CD14-positive monocyte (primary cell): ENCODE measurements around the gene BSPRY. TPM values are rescaled to one million over a fixed set of nuclear protein-coding genes. Genes with fewer than 3 reads are reported as not detected.

Experiments used
- DNase-seq, 3 donors: peaks; one replicate each; pipeline ENCODE4 v3.0.0-alpha.2; 2011 to 2022
- H2AFZ ChIP-seq: 2 replicates; pipeline ENCODE4 v1.6.0; 2012; ENCODE audit warnings: mild to moderate bottlenecking, low read depth, low read length, inconsistent platforms; ENCODE audit not compliant: insufficient read depth, poor library complexity, severe bottlenecking
- H3K27ac ChIP-seq, 2 donors: 1 replicate in 1 of 2; 2 replicates in 1 of 2; pipeline ENCODE4 v1.5.1; 2012 to 2013; ENCODE audit warnings: low read length in 2 of 2, control low read depth in 1 of 2, inconsistent platforms in 1 of 2, low read depth in 1 of 2, mild to moderate bottlenecking in 1 of 2
- H3K27me3 ChIP-seq, 2 donors: one replicate each; pipeline versions ENCODE4 v1.6.0 to v1.6.1; 2011 to 2013; ENCODE audit warnings: low read length in 2 of 2; ENCODE audit not compliant: control insufficient read depth in 2 of 2, insufficient read depth in 2 of 2
- H3K36me3 ChIP-seq, 2 donors: replicated peaks in 1 of 2; 1 replicate in 1 of 2; 2 replicates in 1 of 2; pipeline versions ENCODE4 v1.5.1 to v1.6.1; 2012 to 2013; ENCODE audit warnings: low read length in 2 of 2, control low read depth in 1 of 2, inconsistent platforms in 1 of 2, mild to moderate bottlenecking in 1 of 2; ENCODE audit not compliant: insufficient read depth in 2 of 2, control insufficient read depth in 1 of 2
- H3K4me1 ChIP-seq, 2 donors: 1 replicate in 1 of 2; 2 replicates in 1 of 2; pipeline versions ENCODE4 v1.5.1 to v1.6.1; 2012 to 2013; ENCODE audit warnings: low read length in 2 of 2, control low read depth in 1 of 2, inconsistent platforms in 1 of 2, mild to moderate bottlenecking in 1 of 2, moderate library complexity in 1 of 2; ENCODE audit not compliant: insufficient read depth in 2 of 2, control insufficient read depth in 1 of 2
- H3K4me2 ChIP-seq: replicated peaks from 2 replicates; pipeline ENCODE3; 2012; ENCODE audit warnings: low read length, moderate library complexity, mild to moderate bottlenecking; ENCODE audit not compliant: poor library complexity, severe bottlenecking; ENCODE audit errors: extremely low read depth
- H3K4me3 ChIP-seq, 3 experiments: fragments of 200-600 bp in 1 of 3; sonication (generic) in 1 of 3; replicated peaks in 1 of 3; 1 replicate in 2 of 3; 2 replicates in 1 of 3; pipeline ENCODE4 v1.5.1; 2011 to 2013; ENCODE audit warnings: low read length in 3 of 3, mild to moderate bottlenecking in 3 of 3, control low read depth in 2 of 3, low read depth in 2 of 3, inconsistent platforms in 1 of 3, moderate library complexity in 1 of 3
- H3K79me2 ChIP-seq: 2 replicates; pipeline ENCODE4 v1.6.0; 2012; ENCODE audit warnings: mild to moderate bottlenecking, control low read depth, inconsistent platforms, low read length, moderate library complexity; ENCODE audit not compliant: insufficient read depth
- H3K9ac ChIP-seq: 2 replicates; pipeline ENCODE4 v1.6.0; 2017; ENCODE audit warnings: low read length, mild to moderate bottlenecking; ENCODE audit not compliant: insufficient read depth, poor library complexity, severe bottlenecking
- H3K9me3 ChIP-seq, 2 donors: replicated peaks in 1 of 2; 1 replicate in 1 of 2; 2 replicates in 1 of 2; pipeline versions ENCODE4 v1.5.1 to v1.6.1; 2012 to 2013; ENCODE audit warnings: low read length in 2 of 2, control low read depth in 1 of 2; ENCODE audit not compliant: control insufficient read depth in 1 of 2, insufficient read depth in 1 of 2
- H4K20me1 ChIP-seq: 2 replicates; pipeline ENCODE4 v1.6.0; 2012; ENCODE audit warnings: mild to moderate bottlenecking, low read length, control low read depth, moderate library complexity; ENCODE audit not compliant: insufficient read depth
- H3K27ac Mint-ChIP-seq, 7 donors: one replicate each; pipeline ENCODE4 v1.8.0; 2020; ENCODE audit warnings: mild to moderate bottlenecking in 7 of 7, mixed read lengths in 7 of 7, moderate library complexity in 6 of 7, inconsistent platforms in 2 of 7
- H3K27me3 Mint-ChIP-seq, 3 donors: one replicate each; pipeline ENCODE4 v1.8.0; 2021 to 2022; ENCODE audit warnings: low read depth in 3 of 3, mild to moderate bottlenecking in 3 of 3, mixed read lengths in 3 of 3, moderate library complexity in 3 of 3, inconsistent platforms in 1 of 3
- H3K36me3 Mint-ChIP-seq, 2 donors: one replicate each; pipeline ENCODE4 v1.8.0; 2020; ENCODE audit warnings: mixed read lengths in 2 of 2, inconsistent platforms in 1 of 2, mild to moderate bottlenecking in 1 of 2
- H3K4me1 Mint-ChIP-seq: one replicate; pipeline ENCODE4 v1.8.0; 2020; ENCODE audit warnings: mild to moderate bottlenecking, mixed read lengths
- H3K4me3 Mint-ChIP-seq, 2 donors: one replicate each; pipeline ENCODE4 v1.8.0; 2020; ENCODE audit warnings: mild to moderate bottlenecking in 2 of 2, mixed read lengths in 2 of 2, moderate library complexity in 1 of 2
- H3K9me3 Mint-ChIP-seq, 7 donors: one replicate each; pipeline ENCODE4 v1.8.0; 2020 to 2022; ENCODE audit warnings: mixed read lengths in 7 of 7, mild to moderate bottlenecking in 6 of 7, moderate library complexity in 6 of 7, inconsistent platforms in 2 of 7
- CTCF ChIP-seq: fragments of 200-600 bp; IDR thresholded peaks from one replicate; pipeline ENCODE4 v1.8.0; 2022; ENCODE audit warnings: antibody characterized with exemption, mild to moderate bottlenecking
- WGBS: methylation state at CpG from one replicate; pipeline ENCODE4 v1.1.5; 2013; ENCODE audit warnings: missing lambda C conversion rate; ENCODE audit not compliant: insufficient coverage; 5-methylcytosine and 5-hydroxymethylcytosine counted together
- intact Hi-C, 2 donors: fragments of 100-400 bp; cut with micrococcal nuclease; formaldehyde crosslinking; loops; one replicate each; pipeline versions ENCODE4 v1.15.0 to v1.15.1; 2023
- polyA plus RNA-seq, 3 donors: library from polyadenylated mRNA; depleted of rRNA in 1 of 3; unstranded in 2 of 3; stranded (reverse) in 1 of 3; fragments of 300-500 nt in 2 of 3; fragments of >200 nt in 1 of 3; fragmentation: Illumina TruSeq in 2 of 3; gene quantifications; 1 replicate in 2 of 3; 2 replicates in 1 of 3; pipeline ENCODE4 v1.2.3, GENCODE V29; 2012 to 2021

Gene BSPRY
- polyA plus RNA-seq, 3 donors, result 0.16 TPM; not detected in 2

- H3K4me3 Mint-ChIP-seq, result no peak overlapping the region
- intact Hi-C loops, result no loop called here
- peaks cover 0 to 3% (median 0%) of the 10 kb centered on the region in 7 donors for H3K9me3 Mint-ChIP-seq
- Histone ChIP-seq H3K9ac (no peak overlapping the region), H4K20me1 (peaks cover 7% of the 10 kb centered on the region), H3K79me2 (peaks cover 45% of the 10 kb centered on the region), H3K4me1 (peaks cover 10 to 11% of the 10 kb centered on the region in 2 donors), H3K36me3 (peaks cover 36 to 56% of the 10 kb centered on the region in 2 donors), H3K27me3 (no peaks in the 10 kb centered on the region), H3K4me2 (no peak overlapping the region), H3K9me3 (no peaks in the 10 kb centered on the region), H3K4me3 (no peak overlapping the region), H3K27ac (no peak overlapping the region), H2AFZ (no peak overlapping the region)
- H3K4me1 Mint-ChIP-seq, result peaks cover 24% of the 10 kb centered on the region
- TF ChIP-seq CTCF, result no peak
- 98% methylated on average over 4 of the region's 9 CpGs for WGBS
- peaks cover 0 to 2% (median 0%) of the 10 kb centered on the region in 3 donors for H3K27me3 Mint-ChIP-seq
- no peak for DNase-seq
- H3K27ac Mint-ChIP-seq, result peak overlapping the region in 2 of 7 donors; percentile 28 to 55
- H3K36me3 Mint-ChIP-seq, result peaks cover 53 to 61% of the 10 kb centered on the region in 2 donors
Measured at GRCh38 chr9:113395000-113395861, 45.9 kb downstream of the BSPRY start.

DNA sequence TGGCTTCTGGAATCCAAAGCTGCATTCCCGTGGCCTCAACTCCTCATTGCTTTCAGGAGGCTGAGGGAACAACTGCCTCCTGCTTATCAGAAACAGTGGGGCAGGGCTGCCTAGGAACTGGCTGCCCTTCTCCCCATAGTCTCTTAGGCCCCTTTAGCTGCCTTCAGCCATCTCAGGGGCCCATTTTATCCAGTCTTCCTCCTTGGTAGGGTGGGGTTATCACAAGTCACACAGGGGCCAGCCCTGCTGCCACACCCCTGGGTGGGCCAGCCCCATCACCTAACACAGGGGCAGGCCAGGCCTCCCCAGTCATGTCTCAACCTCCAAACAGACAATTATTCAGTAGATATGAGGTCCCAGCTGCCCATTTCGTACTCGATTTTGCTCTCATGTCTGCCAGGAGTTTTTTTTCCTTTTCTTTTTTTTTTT, 47.9 kb downstream of the BSPRY start:
- Histone ChIP-seq H2AFZ (no peak overlapping the region), H3K4me1 (peaks cover 21 to 27% of the 10 kb centered on the region in 2 donors), H3K4me2 (no peak overlapping the region), H3K79me2 (peaks cover 58% of the 10 kb centered on the region), H3K4me3 (no peak overlapping the region), H3K27ac (no peak overlapping the region), H3K9ac (no peak overlapping the region), H4K20me1 (peaks cover 7% of the 10 kb centered on the region), H3K27me3 (no peaks in the 10 kb centered on the region), H3K36me3 (peaks cover 16 to 37% of the 10 kb centered on the region in 2 donors), H3K9me3 (no peaks in the 10 kb centered on the region)
- peak overlapping the region in 1 of 7 donors; percentile 42 for H3K27ac Mint-ChIP-seq
- intact Hi-C loops, result no loop called here
- peaks cover 0 to 2% (median 0%) of the 10 kb centered on the region in 3 donors for H3K27me3 Mint-ChIP-seq
- TF ChIP-seq CTCF, result no peak
- H3K4me1 Mint-ChIP-seq, result peaks cover 32% of the 10 kb centered on the region
- WGBS, result 100% methylated on average over 1 of the region's 3 CpGs
- H3K4me3 Mint-ChIP-seq, result no peak overlapping the region
- H3K36me3 Mint-ChIP-seq, result peaks cover 35 to 41% of the 10 kb centered on the region in 2 donors
- H3K9me3 Mint-ChIP-seq, result peaks cover 0 to 3% (median 0%) of the 10 kb centered on the region in 7 donors
- DNase-seq, result no peak
